HG03378 (cell line): ENCODE data around the gene TNS1.

Experiments
- ATAC-seq: cut with Tn5 transposase; IDR thresholded peaks from one replicate; pipeline ENCODE4 v1.9.1; 2021; ENCODE audit warnings: mild to moderate bottlenecking, moderate library complexity; ENCODE audit not compliant: unreplicated experiment

The TNS1 gene

DNA sequence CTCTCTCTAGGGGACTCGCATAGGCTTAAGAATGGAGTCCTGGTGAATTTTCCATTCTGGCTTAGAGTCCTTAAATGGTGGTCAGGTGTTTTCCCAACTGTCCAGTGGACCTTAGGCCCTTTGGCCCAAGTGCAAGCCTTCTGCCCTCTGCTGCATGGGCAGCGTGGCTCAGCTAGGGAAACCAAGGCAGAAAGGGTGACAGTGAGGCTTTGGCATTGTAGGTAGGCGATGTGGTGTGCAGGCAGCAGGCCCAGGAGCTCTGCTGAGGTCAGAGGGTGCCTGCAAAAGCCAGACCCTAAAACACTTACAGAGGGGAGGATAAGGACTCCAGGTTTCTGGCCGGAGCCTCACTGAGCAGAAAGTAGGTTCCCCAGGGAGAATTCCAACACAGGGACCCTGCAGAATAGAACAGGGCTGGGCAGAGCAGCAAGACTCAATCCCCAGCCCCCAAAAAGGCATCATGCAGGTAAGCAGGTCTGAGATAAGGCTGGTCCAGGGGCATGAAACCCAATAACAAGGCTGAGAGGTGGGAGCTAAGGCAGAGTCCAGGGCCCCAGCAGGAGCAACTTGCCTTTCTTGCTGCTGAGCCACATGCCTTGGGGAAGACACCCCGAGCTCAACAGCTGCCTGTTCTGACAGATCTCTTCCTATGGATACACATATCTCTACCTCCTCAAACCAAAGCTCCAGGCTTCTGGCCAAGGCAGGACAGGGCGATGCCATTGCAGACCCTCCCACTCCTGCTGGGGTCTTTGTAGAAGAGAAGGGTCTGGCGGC lies 199.7 kb downstream of the TNS1 start:
- ATAC-seq = no peak

DNA sequence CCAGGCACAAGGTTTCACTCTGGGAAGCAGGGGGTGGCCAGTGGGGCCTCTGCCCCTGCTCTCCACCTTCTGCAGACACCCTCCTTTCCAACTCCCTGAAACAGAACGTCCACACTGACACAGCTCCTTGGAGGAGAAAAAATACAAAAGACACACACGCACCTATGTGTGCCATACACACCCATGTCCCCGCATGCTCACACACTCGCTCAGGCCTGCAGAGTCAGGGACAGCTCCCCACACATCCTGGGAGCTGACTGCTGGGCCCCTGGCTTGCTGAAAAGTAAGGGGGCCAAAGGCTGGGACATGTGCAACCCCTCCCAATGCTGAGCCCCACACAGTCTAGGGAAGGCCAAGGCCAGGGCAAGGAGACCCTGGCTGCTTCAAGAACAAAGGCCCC lies 200.5 kb downstream of the TNS1 start:
- ATAC-seq = no peak

DNA sequence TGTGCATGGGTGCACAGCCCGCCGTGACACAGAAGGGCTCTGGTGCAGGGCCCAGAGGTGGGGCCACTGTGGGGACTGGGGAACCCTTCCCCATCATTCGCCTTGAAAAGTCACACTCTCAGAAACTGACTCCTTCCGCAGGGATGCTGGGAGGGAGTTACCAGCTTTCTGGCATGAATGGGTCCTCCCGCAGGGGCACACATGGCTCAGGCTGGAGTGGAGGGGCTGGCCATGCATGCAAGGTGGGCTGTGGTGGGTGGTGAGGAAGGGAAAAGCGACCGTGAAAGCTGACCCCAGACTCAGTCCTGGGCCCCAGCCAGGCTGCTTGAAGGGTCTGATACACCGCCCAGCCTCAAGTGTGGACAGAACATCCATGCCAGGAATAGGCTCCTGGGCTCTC lies 201.1 kb downstream of the TNS1 start:
- no peak for ATAC-seq

DNA sequence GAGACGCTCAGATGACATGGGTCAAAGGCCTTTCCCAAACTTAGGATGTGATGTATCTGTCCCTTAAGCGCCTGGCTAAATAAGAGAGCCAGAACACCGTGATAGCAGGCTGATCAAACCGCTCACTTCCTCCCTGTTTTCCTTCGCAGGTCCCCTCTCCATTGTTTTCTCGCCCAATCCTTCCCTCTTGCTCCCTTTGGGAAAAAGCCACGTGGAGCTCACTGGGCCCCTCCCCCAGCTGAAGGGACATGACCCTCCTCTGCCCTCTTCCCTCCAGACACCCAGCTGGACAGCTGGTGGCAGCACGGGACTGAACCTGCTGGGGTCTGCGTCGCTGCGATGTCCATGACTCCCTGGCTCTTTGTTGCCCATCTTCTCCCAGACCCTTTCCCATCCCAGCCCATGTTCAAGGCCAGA lies 201.7 kb downstream of the TNS1 start:
- no peak for ATAC-seq

DNA sequence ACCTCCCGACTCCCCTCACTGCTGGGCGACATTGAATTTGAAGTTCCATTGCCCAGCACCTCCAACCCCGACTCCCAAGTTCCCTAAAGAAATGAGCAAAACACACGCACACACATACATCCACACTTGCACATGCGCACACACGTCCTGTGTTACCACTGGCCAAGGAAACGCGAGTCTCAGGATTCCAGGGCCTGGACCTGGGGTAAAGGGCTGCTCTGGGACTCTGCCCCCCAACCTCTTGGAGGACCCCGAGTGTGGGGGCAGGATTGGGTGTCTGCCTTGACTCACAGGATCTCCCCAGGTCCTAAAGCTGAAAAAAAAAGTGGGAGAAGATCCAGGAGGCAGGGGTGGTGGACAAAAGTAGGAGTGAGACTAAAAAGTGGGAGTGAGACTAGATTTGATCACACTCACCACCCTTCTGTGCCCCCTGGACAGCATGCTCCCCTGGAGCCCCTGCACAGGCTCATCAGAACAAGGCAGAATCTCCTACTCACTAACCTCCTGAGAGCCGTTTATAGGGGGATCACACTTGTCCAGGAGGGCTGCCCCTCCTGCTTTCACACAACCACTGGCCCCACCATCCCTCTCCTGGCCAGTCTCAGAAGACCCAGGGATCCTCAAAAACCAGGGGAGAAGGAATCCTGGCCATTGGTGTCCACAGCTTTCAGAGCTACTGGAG lies 202.2 kb downstream of the TNS1 start:
- ATAC-seq = no peak

DNA sequence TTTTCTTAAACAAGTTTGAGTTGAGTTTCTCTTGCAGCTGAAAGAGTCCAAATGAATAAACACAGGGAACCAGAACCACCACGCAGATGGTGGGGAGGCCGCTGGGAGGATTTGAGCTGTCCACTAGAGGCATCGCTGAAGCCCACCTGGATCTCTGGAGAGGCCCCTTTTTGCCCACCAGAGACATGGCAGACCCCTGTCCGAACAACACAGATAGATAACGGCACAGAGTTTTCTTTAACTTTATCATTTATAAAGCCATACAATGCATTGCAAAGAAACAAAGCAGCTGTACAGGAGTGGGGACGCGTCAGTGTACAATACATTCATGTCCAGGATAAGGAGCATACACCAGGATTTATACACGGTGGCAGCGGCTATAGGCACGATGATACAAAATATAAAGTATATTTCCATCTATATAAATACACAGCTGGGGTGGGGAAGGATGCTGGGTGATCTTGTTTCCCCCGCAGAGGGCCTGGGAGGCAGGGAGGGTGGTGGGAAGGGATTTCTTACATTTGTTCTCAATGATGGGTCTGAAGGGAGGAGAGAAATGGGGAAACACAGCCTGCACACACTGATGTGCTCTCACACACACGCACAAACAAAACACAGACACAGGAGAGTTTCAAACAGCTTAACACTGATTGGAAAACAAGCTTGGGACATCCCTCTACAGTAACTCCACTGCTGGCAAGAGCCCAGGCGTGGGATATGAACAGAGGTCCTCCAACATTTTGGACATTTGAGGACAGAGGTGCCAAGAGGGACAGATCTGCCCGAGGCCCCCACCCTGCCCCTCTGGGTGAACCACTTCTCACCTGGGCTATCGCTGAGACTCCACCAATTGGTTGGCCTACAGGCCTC lies 203.0 kb downstream of the TNS1 start:
- no peak for ATAC-seq

DNA sequence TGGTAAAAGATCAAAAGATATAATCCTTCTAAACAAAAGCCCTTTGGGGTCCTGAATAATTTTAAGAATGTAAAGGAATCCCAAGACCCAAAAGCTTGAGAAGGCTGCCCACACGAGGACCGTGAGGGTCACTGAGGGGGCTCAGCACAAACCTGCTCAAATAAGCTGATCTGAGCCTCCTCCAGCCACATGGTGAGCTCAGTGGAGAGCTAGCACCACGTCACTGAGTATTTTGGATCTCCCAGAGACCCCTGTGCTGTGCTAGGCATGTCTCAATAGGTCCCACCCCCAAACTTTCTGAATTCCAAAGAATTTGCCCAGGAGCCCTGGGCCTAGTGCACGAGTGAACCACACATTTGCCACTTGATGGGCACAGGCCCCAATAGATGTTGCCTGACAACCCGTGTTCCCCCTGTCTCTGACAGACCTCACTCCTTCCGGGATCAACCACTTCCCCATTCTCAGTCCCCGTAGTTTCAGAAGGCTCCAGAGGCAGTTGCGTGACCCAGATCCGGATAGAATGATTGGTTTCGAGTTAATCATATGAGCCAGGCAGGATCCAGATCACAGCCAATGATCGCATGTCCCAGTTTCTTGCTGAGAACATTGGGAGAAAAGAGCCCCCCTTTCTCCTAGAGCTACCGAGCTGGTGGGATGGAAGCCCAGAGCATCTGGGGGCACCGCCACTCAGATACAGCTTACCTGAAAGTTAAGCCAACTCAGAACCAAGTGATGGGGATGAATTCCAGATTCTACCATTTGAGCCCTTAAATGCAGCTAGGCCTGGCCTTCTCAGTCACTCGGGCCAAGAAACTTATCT lies 203.8 kb downstream of the TNS1 start:
- ATAC-seq = peak; percentile 47

DNA sequence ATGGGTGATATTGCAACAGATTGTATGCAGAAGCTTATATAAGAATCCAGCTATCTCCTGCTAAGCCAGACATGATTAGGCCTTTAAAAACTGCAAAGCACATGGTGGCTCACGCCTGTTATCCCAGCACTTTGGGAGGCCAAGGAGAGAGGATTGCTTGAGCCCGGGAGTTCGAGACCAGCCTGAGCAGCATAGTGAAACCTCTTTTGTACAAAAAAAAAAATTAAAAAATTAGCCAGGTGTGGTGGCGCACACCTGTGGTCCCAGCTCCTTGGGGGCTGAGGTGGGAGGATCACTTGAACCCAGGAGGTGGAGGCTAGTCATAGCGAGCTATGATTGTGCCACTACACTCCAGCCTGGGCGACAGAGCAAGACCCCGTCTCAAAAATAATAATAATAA lies 204.6 kb downstream of the TNS1 start:
- ATAC-seq = no peak

DNA sequence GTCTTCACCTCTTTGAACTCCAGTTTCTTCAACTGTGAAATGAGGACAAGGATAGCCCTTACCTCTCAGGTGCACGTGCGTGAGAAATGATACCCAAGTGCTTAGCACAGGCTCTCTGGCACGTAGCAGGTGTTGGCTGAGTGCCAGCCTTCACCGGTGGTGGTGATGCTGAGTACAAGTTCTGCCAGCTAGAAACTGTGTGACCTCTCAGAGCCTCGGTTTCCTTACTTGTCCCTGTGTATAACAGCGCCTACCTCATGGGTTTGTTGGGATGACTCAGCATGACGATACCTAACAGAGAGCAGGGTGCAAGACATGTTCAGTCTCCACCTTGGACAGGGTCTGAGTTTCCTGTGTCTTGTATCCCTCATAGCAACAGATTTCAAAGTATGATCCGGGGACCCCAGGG lies 205.1 kb downstream of the TNS1 start:
- no peak for ATAC-seq

DNA sequence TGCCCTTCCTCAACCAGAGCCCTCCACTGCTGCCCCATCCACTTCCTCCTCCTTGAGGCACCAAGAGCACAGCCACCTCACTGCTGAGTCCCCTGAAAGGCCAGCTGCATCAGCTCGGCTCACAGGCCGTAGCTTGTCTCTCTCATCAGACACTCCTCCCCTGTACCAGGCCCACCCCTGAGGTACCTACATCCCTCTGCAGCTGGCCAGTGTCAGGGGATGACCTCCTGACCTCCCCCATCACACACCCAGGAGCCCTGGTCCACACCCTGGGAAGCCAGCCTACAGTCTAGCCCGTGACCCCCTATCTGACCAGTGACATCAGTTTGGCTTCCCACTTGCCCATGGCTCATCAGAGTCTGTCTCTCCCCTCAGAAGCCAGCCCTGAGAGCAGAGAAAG lies 205.6 kb downstream of the TNS1 start:
- ATAC-seq = no peak

DNA sequence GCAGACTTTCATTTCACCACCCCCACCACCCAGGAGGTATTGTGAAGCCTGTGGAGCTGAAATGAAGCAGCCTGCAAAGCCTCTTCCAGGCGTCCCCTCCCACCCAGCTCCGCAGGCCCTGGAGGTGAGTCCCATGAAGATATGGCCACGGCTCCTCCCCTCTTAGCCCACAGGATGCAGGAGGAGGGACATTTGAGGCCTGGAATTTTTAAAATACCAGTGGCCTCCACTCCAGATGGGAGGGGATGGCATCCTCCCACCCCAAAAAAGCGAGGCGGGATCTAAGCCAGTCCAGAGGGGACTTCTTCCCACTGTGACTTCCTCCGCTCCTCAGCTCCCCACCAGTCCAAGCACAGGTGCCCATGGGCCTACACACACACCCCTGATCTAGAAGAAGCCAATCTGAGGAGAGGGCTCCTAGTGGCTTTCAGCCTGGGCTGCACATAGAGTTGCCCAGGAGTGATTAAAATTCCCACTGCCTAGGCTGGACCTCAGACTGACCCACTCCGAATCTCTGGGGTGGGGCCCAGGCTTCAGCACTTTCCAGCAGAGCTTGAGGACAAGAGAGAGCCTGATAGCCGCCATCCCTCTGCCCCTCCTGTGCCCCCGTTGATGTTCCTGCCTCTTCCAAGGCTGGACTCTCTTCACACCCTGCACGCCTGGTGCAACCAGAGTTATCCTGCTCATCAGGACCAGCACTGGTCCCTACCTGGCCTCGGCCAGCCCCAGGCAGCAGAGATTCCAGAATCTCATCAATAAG lies 206.9 kb downstream of the TNS1 start:
- ATAC-seq = no peak

DNA sequence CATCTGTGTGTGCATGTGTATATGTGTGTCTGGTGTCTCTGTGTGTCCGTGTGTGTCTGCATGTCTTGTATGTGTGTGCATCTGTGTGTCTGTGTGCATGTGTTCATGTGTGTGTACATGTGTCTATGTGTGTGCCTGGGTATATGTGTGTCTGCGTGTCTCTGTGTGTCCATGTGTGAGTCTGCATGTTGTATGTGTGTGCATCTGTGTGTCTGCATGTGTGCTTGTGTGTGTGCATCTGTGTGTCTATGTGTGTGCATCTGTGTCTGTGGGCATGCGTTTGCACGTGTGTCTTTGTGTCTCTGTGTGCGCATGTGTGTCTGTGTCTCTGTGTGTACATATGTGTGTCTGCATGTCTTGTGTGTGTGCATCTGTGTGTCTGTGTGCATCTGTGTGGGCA lies 207.7 kb downstream of the TNS1 start:
- ATAC-seq = no peak

DNA sequence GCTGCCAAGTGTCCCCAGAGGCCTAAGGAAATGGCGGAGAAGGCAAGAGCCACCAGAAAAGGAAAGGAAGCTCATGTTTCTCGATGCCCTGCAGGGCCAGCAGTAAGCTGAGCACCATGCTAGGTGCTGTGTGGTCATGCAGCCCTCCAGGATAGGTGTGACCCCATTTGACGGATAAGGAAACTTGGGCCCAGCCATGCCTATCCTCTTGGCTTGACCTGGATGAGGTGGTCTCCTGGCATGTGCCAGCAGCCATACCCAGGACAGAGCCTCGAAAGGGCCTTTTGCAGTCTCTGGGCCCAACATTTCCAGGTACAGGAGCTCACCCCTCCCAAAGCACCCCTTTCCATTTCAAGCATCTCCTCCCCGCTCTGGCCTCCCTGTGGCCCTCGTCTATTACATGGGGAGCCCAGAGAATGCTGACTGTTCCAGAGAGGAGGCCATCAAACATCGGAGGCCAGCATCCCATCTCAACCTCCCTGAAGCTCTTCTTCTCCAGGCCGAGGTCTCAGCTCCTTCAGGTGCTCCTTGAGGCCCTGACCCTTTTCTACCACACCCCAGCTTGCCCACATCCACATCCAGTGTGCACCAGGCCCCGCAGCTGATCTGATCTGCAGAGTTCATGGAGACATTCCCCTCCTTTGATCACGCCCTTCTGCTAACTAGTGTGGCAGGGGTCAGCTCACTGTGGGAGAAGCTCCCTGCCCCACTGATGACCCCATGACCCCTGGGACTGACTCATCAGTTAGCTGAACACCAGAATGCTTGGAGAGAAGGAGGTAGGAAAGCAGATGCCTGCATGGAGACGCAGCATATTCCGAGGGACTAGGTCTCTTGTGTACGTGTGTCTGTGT lies 208.4 kb downstream of the TNS1 start:
- no peak for ATAC-seq

DNA sequence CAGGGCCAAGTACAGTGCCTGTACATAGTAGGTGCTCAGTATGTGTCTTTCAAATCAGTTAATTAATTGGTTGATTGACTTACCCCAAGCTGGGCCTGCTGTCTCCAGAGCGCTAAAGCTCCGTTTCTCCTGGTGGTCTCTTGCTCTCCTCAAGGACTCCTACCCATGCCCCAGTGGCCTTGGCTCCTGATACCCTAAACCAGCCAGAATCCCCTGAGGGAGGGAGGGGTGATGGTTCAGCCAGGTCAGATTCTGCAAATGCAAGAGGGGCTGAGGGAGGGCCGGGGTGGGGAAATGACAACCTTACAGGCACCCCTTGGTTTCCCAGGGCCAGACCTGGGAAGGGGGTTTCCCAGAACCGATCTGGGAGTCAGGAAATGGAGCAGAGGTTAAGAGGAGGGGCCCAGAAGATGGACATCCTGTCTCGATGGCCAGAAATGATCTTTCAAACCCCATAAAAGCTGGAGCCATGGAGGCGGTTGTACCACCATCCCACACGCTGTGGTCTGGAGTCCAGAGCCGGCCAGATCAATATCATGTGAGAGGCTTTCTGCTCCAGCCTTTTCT lies 209.1 kb downstream of the TNS1 start:
- no peak for ATAC-seq

DNA sequence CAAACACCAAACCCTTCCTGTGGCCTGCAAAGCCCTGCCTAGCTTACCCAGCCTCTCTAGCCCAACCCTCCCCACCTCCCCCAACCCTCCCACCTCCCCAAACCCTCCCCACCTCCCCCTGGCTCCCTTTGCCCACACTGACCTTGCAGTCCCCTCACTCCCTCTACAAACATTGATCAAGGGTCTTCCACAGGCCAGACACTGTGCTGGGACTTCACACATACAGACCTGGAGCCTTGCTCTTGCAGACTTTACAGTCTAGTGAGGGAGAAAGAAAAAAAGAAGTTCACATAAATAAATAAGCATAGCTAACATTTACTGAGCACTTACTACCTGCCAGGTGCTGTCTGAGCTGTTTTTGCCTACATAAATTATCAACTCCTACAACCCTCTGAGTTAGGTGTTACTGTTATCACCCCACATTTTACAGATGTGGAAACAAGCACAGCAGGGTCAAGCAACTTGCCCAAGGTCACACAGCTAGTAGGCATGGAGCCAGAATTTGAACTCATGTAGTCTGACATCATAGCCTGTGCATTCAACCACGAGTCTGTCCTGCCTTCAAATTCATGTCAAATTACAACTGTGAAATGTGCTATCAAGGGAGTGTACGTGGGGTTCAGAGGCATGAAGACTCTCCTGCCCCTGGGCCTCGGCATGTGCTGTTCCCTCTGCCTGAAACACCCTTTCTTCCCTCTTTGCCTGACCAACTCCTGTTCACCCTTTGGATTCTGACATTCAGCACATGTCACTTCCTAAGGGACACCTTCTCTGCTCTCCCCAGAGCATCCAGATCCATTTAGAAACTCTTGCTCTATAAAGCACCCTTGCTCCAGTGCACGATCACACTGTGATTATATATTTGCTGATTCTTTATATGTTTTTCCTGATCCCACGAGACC lies 209.9 kb downstream of the TNS1 start:
- ATAC-seq = no peak

DNA sequence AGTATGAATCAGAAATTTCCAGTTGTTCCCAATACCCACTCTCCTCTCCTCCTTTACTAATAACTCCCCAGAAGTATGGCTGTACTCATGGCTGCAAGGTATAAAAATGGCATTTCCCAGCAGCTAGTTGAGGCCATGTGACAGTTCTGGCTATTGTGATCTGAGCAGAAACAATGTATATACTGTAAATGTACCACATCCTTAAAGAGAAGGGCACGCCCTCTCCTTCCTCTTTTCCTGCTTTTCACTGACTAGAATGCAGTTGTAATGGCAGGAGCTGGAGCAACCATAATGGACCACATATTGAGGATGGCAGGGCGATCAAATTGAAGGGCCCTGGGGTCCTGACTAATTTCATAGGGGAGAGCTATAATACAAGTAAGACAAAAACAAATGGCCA lies 211.2 kb downstream of the TNS1 start:
- no peak for ATAC-seq

DNA sequence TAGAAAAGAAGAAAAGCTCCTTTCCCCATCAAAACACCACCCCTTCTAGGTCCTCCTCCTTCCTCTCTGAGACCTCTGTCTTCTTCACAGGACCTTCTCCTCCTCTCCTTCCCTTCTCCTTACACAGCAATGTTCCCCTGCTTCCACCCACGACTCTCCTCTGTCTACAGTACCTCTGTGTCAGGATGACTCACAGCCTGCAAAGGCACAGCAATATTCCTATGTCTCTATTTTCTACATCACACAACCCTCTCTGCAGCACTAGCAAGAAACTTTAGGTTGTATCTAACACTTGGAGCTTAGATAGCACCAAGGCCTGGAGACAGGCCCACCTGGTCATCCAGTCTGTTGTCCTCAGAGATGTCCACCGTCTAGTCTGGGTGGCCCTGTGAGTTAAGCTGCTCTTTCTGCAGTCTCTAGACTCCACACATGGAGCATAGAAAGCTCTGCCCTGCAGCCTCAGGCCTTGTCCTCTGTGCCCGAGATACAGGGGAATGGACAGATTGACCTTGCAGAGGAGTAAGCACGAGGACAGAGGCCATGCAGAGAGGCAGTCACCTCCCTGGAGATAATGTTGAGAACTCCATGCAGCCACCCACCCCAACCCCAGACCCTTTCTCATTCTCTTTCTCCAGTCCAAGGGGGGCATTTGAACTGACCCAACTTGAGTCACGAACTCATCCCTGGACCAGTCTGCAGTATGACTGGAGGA lies 212.0 kb downstream of the TNS1 start:
- no peak for ATAC-seq
